NCI-H1048 (cell line): ENCODE data around the gene GRK3.
"Not testable (repeated sequence)": the region's sequence is repeated elsewhere in the genome, so short reads cannot be mapped to it uniquely, and the experiment has no call there.

Source experiments
- DNase-seq: peaks from one replicate; lab custom pipeline; 2025; lab: John Stamatoyannopoulos, UW

GRK3 gene

GRCh38 chr22:25551396-25551795 lies 13.1 kb upstream of the GRK3 start:
- DNase-seq, result no peak

GRCh38 chr22:25552405-25552804 lies 12.1 kb upstream of the GRK3 start:
- DNase-seq, result not testable (repeated sequence)

- DNase-seq, result no peak
Observed at GRCh38 chr22:25553131-25553530, 11.3 kb upstream of the GRK3 start.

GRCh38 chr22:25554238-25554671 lies 10.2 kb upstream of the GRK3 start:
- DNase-seq, result no peak

- no peak for DNase-seq
Observed at GRCh38 chr22:25554689-25555088, 9.8 kb upstream of the GRK3 start.

- no peak for DNase-seq
Observed at GRCh38 chr22:25555586-25555985, 8.9 kb upstream of the GRK3 start.

GRCh38 chr22:25557218-25557617 lies 7.3 kb upstream of the GRK3 start:
- DNase-seq, result no peak

GRCh38 chr22:25558341-25558740 lies 6.1 kb upstream of the GRK3 start:
- no peak for DNase-seq

- DNase-seq, result not testable (repeated sequence)
Observed at GRCh38 chr22:25559910-25560309, 4.6 kb upstream of the GRK3 start.

- DNase-seq, result not testable (repeated sequence)
Observed at GRCh38 chr22:25561182-25561581, 3.3 kb upstream of the GRK3 start.

- not testable (repeated sequence) for DNase-seq
Observed at GRCh38 chr22:25561927-25562326, 2.5 kb upstream of the GRK3 start.

GRCh38 chr22:25562966-25563760 lies 1.3 kb upstream of the GRK3 start:
- DNase-seq, result not testable (repeated sequence)

- DNase-seq, result no peak
Observed at GRCh38 chr22:25563761-25564319, 635 bp upstream of the GRK3 start.

- no peak for DNase-seq
Observed at GRCh38 chr22:25564979-25565677, 653 bp downstream of the GRK3 start.

GRCh38 chr22:25566186-25566897 lies 1.9 kb downstream of the GRK3 start:
- no peak for DNase-seq

GRCh38 chr22:25566898-25567235 lies 2.4 kb downstream of the GRK3 start:
- DNase-seq, result no peak

- DNase-seq, result no peak
Observed at GRCh38 chr22:25567251-25567675, 2.8 kb downstream of the GRK3 start.

- not testable (repeated sequence) for DNase-seq
Observed at GRCh38 chr22:25568066-25568465, 3.6 kb downstream of the GRK3 start.

- no peak for DNase-seq
Observed at GRCh38 chr22:25569361-25569760, 4.9 kb downstream of the GRK3 start.

- no peak for DNase-seq
Observed at GRCh38 chr22:25569983-25570382, 5.5 kb downstream of the GRK3 start.

GRCh38 chr22:25570486-25570885 lies 6.0 kb downstream of the GRK3 start:
- DNase-seq, result no peak

- DNase-seq, result not testable (repeated sequence)
Observed at GRCh38 chr22:25571969-25572707, 7.7 kb downstream of the GRK3 start.
